ENCODE data around the gene RAB8B. TPM values are rescaled to one million over a fixed set of nuclear protein-coding genes. Genes with fewer than 3 reads are reported as not detected.

The RAB8B gene
- total RNA-seq (2022; extraction: Qiagen RNA extraction) = 9.3 to 16.1 TPM (median 12.1 TPM) in 5 replicates

DNA sequence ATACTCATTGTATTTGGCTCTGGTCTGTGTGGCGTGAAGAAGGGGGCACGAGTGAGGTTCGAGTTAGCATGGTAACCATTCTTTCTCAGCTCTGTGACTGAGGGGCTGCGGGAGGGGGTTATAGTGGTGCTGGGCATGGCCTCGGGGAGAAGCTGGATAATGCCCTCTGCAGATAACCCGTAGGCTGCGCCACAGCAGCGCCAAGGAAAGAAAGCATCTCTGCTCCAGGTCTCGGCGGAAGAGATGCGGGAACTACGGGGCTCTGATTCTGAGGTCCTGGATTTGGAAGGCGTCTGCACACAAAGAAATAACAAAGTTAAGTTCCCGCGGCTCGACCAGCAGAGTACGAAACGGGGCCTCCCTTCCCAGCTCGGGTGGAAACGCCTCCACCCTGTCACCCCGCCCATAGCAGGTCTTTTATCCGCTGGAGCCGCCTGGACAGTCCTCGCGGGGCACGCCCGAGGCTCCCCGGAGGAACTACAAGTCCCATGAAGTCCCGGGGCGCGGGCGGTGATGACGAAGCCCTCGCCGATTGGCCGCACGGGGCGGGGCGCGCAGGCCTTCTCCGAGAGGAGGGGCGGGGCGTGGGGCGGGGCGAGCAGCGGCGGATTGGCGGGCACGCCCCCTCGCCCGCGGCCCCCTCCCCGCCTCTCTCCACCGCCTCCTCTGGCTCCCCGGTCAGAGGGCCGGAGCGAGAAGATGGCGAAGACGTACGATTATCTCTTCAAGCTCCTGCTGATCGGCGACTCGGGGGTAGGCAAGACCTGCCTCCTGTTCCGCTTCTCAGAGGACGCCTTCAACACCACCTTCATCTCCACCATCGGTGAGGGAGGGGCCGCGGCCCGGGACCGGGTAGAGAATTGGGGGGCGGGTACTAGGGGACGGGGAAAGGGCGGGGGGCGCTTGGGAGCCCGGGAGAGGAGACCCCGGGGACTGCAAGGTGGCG is at the start of gene RAB8B:
TSS of gene RAB8B (plus strand) at position 681 of the 946 bp plus-strand sequence. CDS start at position 700, 19 bp downstream.

DNA sequence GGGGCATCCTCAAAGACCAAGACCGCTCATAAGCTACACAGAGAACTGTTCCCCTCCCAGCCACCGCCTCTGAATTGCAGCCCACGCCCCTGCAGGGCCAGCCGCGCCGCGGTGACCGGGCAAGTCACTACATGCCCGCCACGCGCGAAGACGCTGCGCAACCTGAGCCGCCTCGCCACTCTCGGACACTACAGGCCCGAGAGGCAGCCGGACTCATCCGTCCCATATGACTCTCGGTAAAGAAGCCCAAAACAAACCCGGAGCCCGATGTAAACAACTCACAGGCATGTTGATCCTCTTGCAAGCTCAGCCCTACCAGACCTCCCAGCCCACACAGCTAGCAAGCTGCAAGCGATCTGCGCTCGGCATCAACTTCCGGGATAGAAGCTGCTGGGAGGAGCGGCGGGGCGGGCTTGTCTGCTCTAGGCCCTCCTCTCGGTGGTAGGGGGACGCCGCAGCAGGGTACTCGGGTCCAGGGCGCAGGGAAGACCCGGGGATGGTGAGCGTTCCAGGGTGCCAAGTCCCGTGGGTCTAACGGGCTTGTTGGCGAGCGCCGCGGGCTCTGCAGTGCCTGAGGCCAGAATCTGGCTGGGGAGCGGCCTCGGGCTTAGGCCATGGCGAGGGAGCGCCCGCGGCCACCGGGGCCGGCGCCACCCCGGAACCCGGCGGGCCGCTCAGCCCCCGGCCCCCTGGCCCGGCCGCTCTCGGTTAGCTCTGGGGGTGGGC is 32.1 kb upstream of the RAB8B start, which contains the start of gene RPS27L:
TSS of gene RPS27L (minus strand) at position 360 of the 726 bp plus-strand sequence. CDS start at position 288, 72 bp downstream.

DNA sequence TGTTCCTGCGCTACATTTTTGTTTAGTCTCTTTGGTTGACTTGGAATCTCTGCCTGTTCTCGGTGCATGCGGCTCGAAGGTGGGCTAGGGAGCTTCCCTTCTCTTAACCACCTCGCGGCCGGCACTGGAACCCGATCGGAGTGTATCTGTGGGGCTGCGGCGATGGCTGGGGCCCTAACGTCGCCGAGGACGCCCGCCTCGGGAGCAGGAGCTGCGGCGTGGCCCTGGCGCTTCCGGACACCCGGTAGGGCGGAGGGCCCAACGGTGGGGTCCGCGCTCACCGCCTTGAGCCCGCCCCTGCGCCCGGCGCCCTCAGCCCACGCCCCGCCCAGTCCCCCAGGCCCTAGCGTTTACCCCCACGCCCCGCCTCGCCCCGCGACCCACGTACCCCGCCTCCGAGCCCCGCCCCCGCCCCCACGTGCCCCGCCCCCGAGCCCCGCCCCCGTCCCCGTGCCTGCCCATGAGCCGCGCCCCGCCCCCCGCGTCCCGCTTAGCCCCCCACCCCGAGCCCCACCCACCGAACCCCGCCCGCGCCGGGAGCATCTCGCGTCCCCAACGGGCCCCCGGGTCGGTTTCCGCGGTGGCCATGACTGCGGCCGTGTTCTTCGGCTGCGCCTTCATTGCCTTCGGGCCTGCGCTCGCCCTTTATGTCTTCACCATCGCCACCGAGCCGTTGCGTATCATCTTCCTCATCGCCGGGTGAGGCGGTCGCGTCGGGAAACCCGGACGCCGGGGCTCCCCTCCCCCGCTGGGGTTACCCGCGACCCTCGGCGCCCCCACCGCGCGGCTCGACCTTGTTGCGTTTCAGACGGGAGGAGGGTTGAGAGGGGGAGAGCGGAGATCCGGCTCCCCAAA is 87.9 kb downstream of the RAB8B start, which contains the start of gene APH1B:
TSS of gene APH1B (plus strand) at position 568 of the 855 bp plus-strand sequence. CDS start at position 587, 19 bp downstream.

Other genes starting within 250 kb of the RAB8B start
- gene TPM1, start 146.9 kb upstream of the RAB8B start, total RNA-seq (2022; extraction: Qiagen RNA extraction) = 415 to 502 TPM (median 444 TPM) in 5 replicates
- gene LACTB, start 67.7 kb upstream of the RAB8B start, total RNA-seq (2022; extraction: Qiagen RNA extraction) = 23.8 to 38.2 TPM (median 26.4 TPM) in 5 replicates
- gene RPS27L, start 32.1 kb upstream of the RAB8B start, total RNA-seq (2022; extraction: Qiagen RNA extraction) = 396 to 418 TPM (median 402 TPM) in 5 replicates
- 15.6 to 23.9 TPM (median 19.9 TPM) in 5 replicates for gene APH1B, start 88.0 kb downstream of the RAB8B start, total RNA-seq (2022; extraction: Qiagen RNA extraction)
- gene CA12, start 192.2 kb downstream of the RAB8B start, total RNA-seq (2022; extraction: Qiagen RNA extraction) = 148 to 171 TPM (median 161 TPM) in 5 replicates